Pancreas (tissue), 10 donors: ENCODE data around the gene HIPK4. TPM values are rescaled to one million over a fixed set of nuclear protein-coding genes. Genes with fewer than 3 reads are reported as not detected.
A peak's percentile ranks its signal among the peaks of the same experiment; 100 is the strongest.

ENCODE experiments used
- ATAC-seq, 4 donors: fragments of 200-7000 bp; cut with Tn5 transposase; one replicate each; pipeline versions ENCODE4 v1.8.0 to v1.9.1; 2020; ENCODE audit warnings: mild to moderate bottlenecking in 4 of 4, moderate library complexity in 4 of 4
- DNase-seq, 6 donors: peaks; one replicate each; pipeline ENCODE4 v3.0.0-alpha.2; 2020
- FAIRE-seq: peaks from 2 replicates; lab custom pipeline; 2012; peaks lifted over from hg19 to GRCh38; lab: Jason Lieb, UNC
- H3K27ac ChIP-seq, 4 donors: fragments of 200-600 bp; sonication (generic); 1 replicate in 3 of 4; 2 replicates in 1 of 4; pipeline versions ENCODE4 v1.5.0 to v1.8.0; 2020
- H3K27me3 ChIP-seq, 4 donors: fragments of 200-600 bp; one replicate each; pipeline ENCODE4 v1.8.0; 2021
- H3K36me3 ChIP-seq, 3 donors: fragments of 200-600 bp; sonication (generic) in 1 of 3; one replicate each; pipeline versions ENCODE4 v1.5.0 to v1.8.0; 2020 to 2021
- H3K4me1 ChIP-seq, 3 donors: fragments of 200-600 bp; one replicate each; pipeline ENCODE4 v1.8.0; 2021
- H3K4me3 ChIP-seq, 4 donors: fragments of 200-600 bp; sonication (generic) in 2 of 4; one replicate each; pipeline versions ENCODE4 v1.5.0 to v1.8.0; 2020 to 2021
- H3K9me3 ChIP-seq, 4 donors: fragments of 200-600 bp; one replicate each; pipeline ENCODE4 v1.8.0; 2021
- WGBS, 2 donors: extraction: QIAGEN DNeasy Blood & Tissue Kit; methylation state at CpG; one replicate each; pipeline ENCODE4 v1.1.7; 2013; 5-methylcytosine and 5-hydroxymethylcytosine counted together
- intact Hi-C, 3 donors: fragments of 100-400 bp; cut with DNase I; formaldehyde crosslinking; loops; one replicate each; pipeline versions ENCODE4 v1.11.1 to v1.14.2; 2022
- polyA plus RNA-seq, 2 donors: library from polyadenylated mRNA; stranded (reverse); fragments of 200-250 nt; gene quantifications; one replicate each; pipeline ENCODE4 v1.2.3, GENCODE V29; 2013
- total RNA-seq, 6 donors: library from RNA; stranded (reverse); fragmentation: NEBNext Ultra II Directional in 4 of 6; extraction: Animal tissue kit (Norgen Biotek cat#: 25700) in 4 of 6; gene quantifications; one replicate each; pipeline versions ENCODE4 v1.2.1 to v1.2.4, GENCODE V29; 2021 to 2023
- TF ChIP-seq, protein P1 (sequence below), 4 donors: fragments of 200-600 bp; sonication (generic) in 3 of 4; IDR thresholded peaks; one replicate each; pipeline versions ENCODE4 v1.5.0 to v1.8.0; 2021; ENCODE audit warnings: antibody characterized with exemption in 4 of 4
- donor health status: healthy with polysubstance abuse.
- donor health status: DM: no; HTN: no; CAD: no; lungs with moderate emphysema.
- donor health status: DM: no; HTN: no; CAD: no.
- donor health status: control.
- donor health status: control.
- donor health status: Bipolar disorder and iron deficiency.
- donor health status: DM: yes; HTN: yes; CAD: no.
- donor health status: DM: no; HTN: no; CAD: no.
- donor health status: DM: no; HTN: no; CAD: no.
- donor health status: DM: yes; HTN: yes; CAD: no.

The HIPK4 gene
- total and polyA plus RNA-seq, 8 donors, result 0.05 to 0.14 (median 0.08) TPM; not detected in 3

DNA sequence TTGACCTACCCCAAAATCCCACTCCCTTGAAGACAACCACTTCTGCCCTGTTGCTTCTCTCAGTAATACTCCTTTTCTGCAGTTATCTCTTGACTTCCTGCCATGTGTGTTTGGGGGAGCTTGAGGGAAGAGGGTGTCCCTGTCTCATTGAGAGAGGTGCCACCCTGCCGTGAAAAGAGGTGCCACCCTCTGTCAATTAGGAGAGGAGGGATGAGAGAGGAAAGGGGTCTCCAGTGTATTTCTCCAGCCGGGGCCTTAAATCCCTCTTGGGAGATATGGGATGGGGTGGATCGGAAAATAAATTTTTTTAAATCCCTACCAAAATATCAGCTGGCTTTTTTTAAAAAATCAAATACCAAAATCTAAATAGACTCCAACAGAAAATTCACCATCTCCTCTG is 25.0 kb downstream of the HIPK4 start:
- intact Hi-C loops, result no loop called here
- TF ChIP-seq, protein P1, sequence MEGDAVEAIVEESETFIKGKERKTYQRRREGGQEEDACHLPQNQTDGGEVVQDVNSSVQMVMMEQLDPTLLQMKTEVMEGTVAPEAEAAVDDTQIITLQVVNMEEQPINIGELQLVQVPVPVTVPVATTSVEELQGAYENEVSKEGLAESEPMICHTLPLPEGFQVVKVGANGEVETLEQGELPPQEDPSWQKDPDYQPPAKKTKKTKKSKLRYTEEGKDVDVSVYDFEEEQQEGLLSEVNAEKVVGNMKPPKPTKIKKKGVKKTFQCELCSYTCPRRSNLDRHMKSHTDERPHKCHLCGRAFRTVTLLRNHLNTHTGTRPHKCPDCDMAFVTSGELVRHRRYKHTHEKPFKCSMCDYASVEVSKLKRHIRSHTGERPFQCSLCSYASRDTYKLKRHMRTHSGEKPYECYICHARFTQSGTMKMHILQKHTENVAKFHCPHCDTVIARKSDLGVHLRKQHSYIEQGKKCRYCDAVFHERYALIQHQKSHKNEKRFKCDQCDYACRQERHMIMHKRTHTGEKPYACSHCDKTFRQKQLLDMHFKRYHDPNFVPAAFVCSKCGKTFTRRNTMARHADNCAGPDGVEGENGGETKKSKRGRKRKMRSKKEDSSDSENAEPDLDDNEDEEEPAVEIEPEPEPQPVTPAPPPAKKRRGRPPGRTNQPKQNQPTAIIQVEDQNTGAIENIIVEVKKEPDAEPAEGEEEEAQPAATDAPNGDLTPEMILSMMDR (IDR thresholded peaks at IDR 0.05), result no peak
- no peak for ATAC-seq
- DNase-seq, result no peak
- no peak overlapping the region for H3K27ac ChIP-seq
- H3K36me3 ChIP-seq, result peaks cover 0 to 7% (median 0%) of the 10 kb centered on the region in 3 donors
- H3K9me3 ChIP-seq, result no peaks in the 10 kb centered on the region
- no peak for FAIRE-seq
- WGBS, 2 donors, result 77 to 85% methylated on average over 3 of the region's 3 CpGs
- no peaks in the 10 kb centered on the region for H3K4me1 ChIP-seq
- H3K27me3 ChIP-seq, result no peaks in the 10 kb centered on the region
- H3K4me3 ChIP-seq, result no peak overlapping the region

GRCh38 chr19:40363069-40363468 is 26.9 kb downstream of the HIPK4 start:
- peaks cover 0 to 4% (median 0%) of the 10 kb centered on the region in 3 donors for H3K36me3 ChIP-seq
- DNase-seq, result no peak
- no peaks in the 10 kb centered on the region for H3K27me3 ChIP-seq
- intact Hi-C loops, result no loop called here
- H3K4me3 ChIP-seq, result no peak overlapping the region
- WGBS, 2 donors, result 91 to 93% methylated on average over 5 of the region's 5 CpGs
- FAIRE-seq, result no peak
- no peak for ATAC-seq
- TF ChIP-seq, protein P1 (IDR thresholded peaks at IDR 0.05), result no peak
- no peaks in the 10 kb centered on the region for H3K9me3 ChIP-seq
- H3K27ac ChIP-seq, result no peak overlapping the region
- no peaks in the 10 kb centered on the region for H3K4me1 ChIP-seq

- H3K27me3 ChIP-seq, result no peaks in the 10 kb centered on the region
- no peaks in the 10 kb centered on the region for H3K36me3 ChIP-seq
- no peaks in the 10 kb centered on the region for H3K9me3 ChIP-seq
- H3K27ac ChIP-seq, result no peak overlapping the region
- intact Hi-C loops, result no loop called here
- ATAC-seq, result no peak
- H3K4me3 ChIP-seq, result no peak overlapping the region
- TF ChIP-seq, protein P1 (IDR thresholded peaks at IDR 0.05), result no peak
- WGBS, 2 donors, result 78 to 89% methylated on average over 3 of the region's 3 CpGs
- no peaks in the 10 kb centered on the region for H3K4me1 ChIP-seq
- no peak for FAIRE-seq
- DNase-seq, result no peak
Observed at GRCh38 chr19:40362160-40362559, 27.8 kb downstream of the HIPK4 start.

DNA sequence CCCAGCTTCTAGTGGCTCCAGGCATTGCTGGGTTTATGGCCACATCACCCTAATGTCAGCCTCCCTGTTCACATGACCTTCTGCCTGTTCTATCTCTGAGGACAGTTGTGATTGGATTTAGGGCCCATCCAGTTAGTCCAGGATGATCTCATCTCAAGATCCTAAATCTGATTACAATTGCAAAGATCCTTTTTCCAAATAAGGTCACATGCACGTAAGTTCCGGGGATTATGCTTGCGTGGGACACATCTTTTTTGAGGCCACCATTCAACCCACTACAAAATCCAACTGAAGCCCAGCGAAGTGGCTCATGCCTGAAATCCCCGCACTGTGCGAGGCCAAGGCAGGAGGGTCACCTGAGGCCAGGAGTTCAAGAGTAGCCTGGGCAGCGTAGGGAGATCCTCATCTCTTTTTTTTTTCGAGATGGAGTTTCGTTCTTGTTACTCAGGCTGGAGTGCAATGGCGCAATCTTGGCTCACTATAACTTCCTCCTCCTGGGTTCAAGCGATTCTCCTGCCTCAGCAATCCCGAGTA is 29.2 kb downstream of the HIPK4 start:
- no peak overlapping the region for H3K4me3 ChIP-seq
- H3K36me3 ChIP-seq, result no peaks in the 10 kb centered on the region
- no peaks in the 10 kb centered on the region for H3K27me3 ChIP-seq
- no peak overlapping the region for H3K27ac ChIP-seq
- H3K9me3 ChIP-seq, result no peaks in the 10 kb centered on the region
- H3K4me1 ChIP-seq, result no peaks in the 10 kb centered on the region
- no peak for DNase-seq
- WGBS, 2 donors, result 90 to 92% methylated on average over 12 of the region's 12 CpGs
- FAIRE-seq, result no peak
- TF ChIP-seq, protein P1 (IDR thresholded peaks at IDR 0.05), result no peak
- intact Hi-C loops, result no loop called here
- peak in 2 of 4 donors; percentile 26 to 38 for ATAC-seq

- 89% methylated on average over 13 of the region's 13 CpGs for WGBS, 2 donors
- DNase-seq (no peak), ATAC-seq (no peak), FAIRE-seq (no peak)
- Histone ChIP-seq H3K27me3 (no peaks in the 10 kb centered on the region), H3K27ac (no peak overlapping the region), H3K4me3 (no peak overlapping the region), H3K36me3 (no peaks in the 10 kb centered on the region), H3K4me1 (no peaks in the 10 kb centered on the region), H3K9me3 (no peaks in the 10 kb centered on the region)
- TF ChIP-seq, protein P1 (IDR thresholded peaks at IDR 0.05), result no peak
- intact Hi-C loops, result no loop called here
Observed at GRCh38 chr19:40360020-40360707, 29.8 kb downstream of the HIPK4 start.
